SU-DHL-6 (cell line): ENCODE measurements around the gene PRKD2.

Source experiments
- H2AFZ ChIP-seq: fragments of 200-600 bp; sonication (generic); 2 replicates; pipeline ENCODE4 v1.6.1; 2014; ENCODE audit warnings: low read depth, mild to moderate bottlenecking, moderate library complexity, mixed read lengths, antibody characterized with exemption, low read length; ENCODE audit not compliant: severe bottlenecking
- H3F3A ChIP-seq: fragments of 200-600 bp; shearing (Covaris generic); 2 replicates; pipeline ENCODE4 v1.6.0; 2016; ENCODE audit warnings: antibody characterized with exemption, mild to moderate bottlenecking; ENCODE audit not compliant: insufficient read depth
- H3K27ac ChIP-seq: fragments of 200-600 bp; sonication (generic); 2 replicates; pipeline ENCODE4 v1.5.1; 2016; ENCODE audit warnings: low read depth, mild to moderate bottlenecking, low read length, moderate library complexity, mixed read lengths
- H3K27me3 ChIP-seq: fragments of 200-600 bp; sonication (generic), shearing (Covaris generic); 2 replicates; pipeline ENCODE4 v1.6.0; 2014; ENCODE audit warnings: mild to moderate bottlenecking, low read length
- H3K36me3 ChIP-seq: fragments of 200-600 bp; sonication (generic); 2 replicates; pipeline ENCODE4 v1.6.1; 2014; ENCODE audit warnings: mild to moderate bottlenecking, low read length, mixed read lengths
- H3K4me2 ChIP-seq: fragments of 300-600, 200-600 bp; shearing (Covaris generic), sonication (generic); 2 replicates; pipeline ENCODE4 v1.6.0; 2014; ENCODE audit warnings: low read length, low read depth, mild to moderate bottlenecking; ENCODE audit not compliant: poor library complexity, severe bottlenecking
- H3K4me3 ChIP-seq: fragments of 200-600 bp; sonication (generic); 2 replicates; pipeline ENCODE4 v1.5.1; 2014; ENCODE audit warnings: antibody characterized with exemption, low read length, mild to moderate bottlenecking, mixed read lengths; ENCODE audit not compliant: insufficient read depth, poor library complexity, severe bottlenecking
- H3K79me2 ChIP-seq: fragments of 200-600 bp; sonication (generic); 2 replicates; pipeline ENCODE4 v1.6.1; 2014; ENCODE audit warnings: mild to moderate bottlenecking, low read length, moderate library complexity; ENCODE audit not compliant: insufficient read depth
- H3K9ac ChIP-seq: fragments of 200-600 bp; sonication (generic); 2 replicates; pipeline ENCODE4 v1.7.0; 2014; ENCODE audit warnings: mild to moderate bottlenecking, low read length
- H3K9me2 ChIP-seq: fragments of 200-600 bp; sonication (generic); replicated peaks from 2 replicates; pipeline ENCODE4 v1.6.1; 2014; ENCODE audit warnings: low read length; ENCODE audit not compliant: insufficient read depth
- H3K9me3 ChIP-seq: fragments of 200-600 bp; sonication (generic); 2 replicates; pipeline ENCODE4 v1.6.1; 2014; ENCODE audit warnings: low read length, mixed read lengths; ENCODE audit not compliant: insufficient read depth
- H4K20me1 ChIP-seq: fragments of 200-600 bp; sonication (generic); 2 replicates; pipeline ENCODE4 v1.6.1; 2014; ENCODE audit warnings: low read depth, mild to moderate bottlenecking, antibody characterized with exemption, low read length, moderate library complexity, mixed read lengths
- CTCF ChIP-seq: fragments of 200-600 bp; sonication (generic); IDR thresholded peaks from one replicate; pipeline ENCODE4 v1.5.1; 2017; ENCODE audit warnings: antibody characterized with exemption, mild to moderate bottlenecking, low read length, moderate library complexity; ENCODE audit not compliant: insufficient read depth, poor library complexity, severe bottlenecking
- EZH2phosphoT487 ChIP-seq: fragments of 200-600 bp; sonication (generic), shearing (Covaris generic); conservative IDR thresholded peaks from 2 replicates; pipeline ENCODE4 v1.6.1; 2018; ENCODE audit warnings: mild to moderate bottlenecking, antibody characterized with exemption, low read length, moderate library complexity, mixed read lengths

The PRKD2 gene

DNA sequence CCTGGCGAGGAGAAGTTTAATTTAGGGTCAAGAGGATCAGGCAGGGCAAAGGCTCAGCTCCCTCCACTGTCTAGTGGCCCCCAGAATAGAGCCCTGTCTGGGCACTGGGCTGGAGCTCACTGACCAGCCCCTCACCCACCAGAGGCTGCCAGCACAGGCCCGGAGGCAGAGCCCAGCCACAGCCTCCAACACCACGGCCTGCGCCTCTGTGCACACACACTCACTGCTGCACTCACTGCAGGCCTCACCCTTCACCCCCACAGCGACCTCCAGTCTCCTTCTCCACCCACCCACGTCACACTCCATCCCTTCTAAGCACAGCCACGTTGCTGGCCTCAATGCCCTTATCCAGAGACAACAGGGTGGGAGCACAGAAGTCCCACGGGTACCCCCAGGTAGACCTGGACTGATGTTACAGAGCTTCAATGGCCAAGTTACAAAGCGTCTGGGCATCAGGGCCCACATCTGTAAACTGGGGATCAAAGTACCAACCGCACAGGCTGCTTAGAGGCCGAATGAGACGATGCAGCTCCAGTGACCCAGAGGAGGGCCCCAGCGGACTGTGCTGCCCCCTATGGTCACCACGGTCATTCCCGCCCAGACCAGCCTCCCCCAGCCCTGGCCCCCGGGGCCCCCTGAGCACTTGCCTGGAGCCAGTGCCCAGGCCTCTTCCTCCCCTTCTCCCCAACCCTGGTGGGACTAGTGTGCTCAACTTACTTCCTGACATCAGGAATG lies 4.5 kb upstream of the PRKD2 start:
- no peak overlapping the region for H3K4me2 ChIP-seq
- H3F3A ChIP-seq: peaks cover 25% of the 10 kb centered on the region
- H3K27ac ChIP-seq: no peak overlapping the region
- no peak overlapping the region for H2AFZ ChIP-seq
- no peak overlapping the region for H3K4me3 ChIP-seq
- no peaks in the 10 kb centered on the region for H3K27me3 ChIP-seq
- no peak overlapping the region for H3K9ac ChIP-seq
- no peaks in the 10 kb centered on the region for H3K9me2 ChIP-seq
- H3K79me2 ChIP-seq: peaks cover 4% of the 10 kb centered on the region
- no peaks in the 10 kb centered on the region for H4K20me1 ChIP-seq
- no peaks in the 10 kb centered on the region for H3K9me3 ChIP-seq
- no peaks in the 10 kb centered on the region for H3K36me3 ChIP-seq
- TF ChIP-seq EZH2phosphoT487: no peak
- no peak for TF ChIP-seq CTCF

- H3K9ac ChIP-seq: no peak overlapping the region
- peak overlapping the region; percentile 94 for H3K27ac ChIP-seq
- no peaks in the 10 kb centered on the region for H4K20me1 ChIP-seq
- H3K9me2 ChIP-seq: no peaks in the 10 kb centered on the region
- H3K9me3 ChIP-seq: no peaks in the 10 kb centered on the region
- H3K27me3 ChIP-seq: no peaks in the 10 kb centered on the region
- H3K36me3 ChIP-seq: no peaks in the 10 kb centered on the region
- H3F3A ChIP-seq: peaks cover 25% of the 10 kb centered on the region
- TF ChIP-seq CTCF (no peak), EZH2phosphoT487 (no peak)
- no peak overlapping the region for H3K4me2 ChIP-seq
- no peak overlapping the region for H2AFZ ChIP-seq
- peaks cover 11% of the 10 kb centered on the region for H3K79me2 ChIP-seq
- no peak overlapping the region for H3K4me3 ChIP-seq
Measured at GRCh38 chr19:46720503-46721239, 3.8 kb upstream of the PRKD2 start.

DNA sequence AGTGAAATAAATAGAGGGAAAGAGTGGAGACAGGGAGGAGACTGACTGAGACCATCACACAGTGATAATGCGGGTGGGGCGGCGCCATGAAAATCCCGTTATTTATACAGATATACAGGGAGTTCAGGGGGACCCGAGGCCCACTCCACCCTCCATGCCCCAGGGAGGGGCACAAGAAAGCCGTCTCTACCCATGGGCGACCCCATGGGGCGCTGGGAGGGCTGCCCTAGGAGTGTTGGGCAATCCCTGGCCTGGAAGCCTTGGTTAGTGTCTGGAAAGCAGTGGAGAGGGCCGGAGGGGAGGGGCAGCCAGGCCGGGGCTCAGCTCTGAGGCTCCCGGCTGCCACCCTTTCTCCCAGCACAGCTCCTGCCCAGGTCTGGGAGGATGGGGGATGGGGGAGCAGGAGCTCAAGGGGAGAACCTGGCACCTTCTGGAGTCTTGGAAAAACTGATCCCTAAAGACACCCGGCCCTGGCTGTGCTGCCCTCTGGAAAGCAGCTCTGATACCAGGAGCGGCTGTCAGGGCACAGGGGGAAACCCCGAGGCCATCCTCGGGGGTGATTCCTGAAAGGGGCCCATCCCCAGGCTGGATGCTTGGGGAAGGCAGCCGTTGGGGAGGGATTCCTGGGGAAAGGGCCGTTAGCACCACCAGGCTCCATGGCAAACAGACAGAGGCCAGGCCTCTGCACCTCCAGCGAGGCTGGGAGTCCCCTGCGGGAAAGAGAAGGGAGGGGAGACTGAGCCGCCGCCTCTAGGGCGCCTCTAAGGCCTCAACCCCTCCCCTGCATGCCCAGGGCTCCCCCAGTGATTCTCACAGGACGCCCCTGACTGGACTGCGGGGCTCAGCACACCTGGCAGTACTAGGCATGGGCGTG lies 3.0 kb upstream of the PRKD2 start:
- Histone ChIP-seq H3K27ac (peak overlapping the region; percentile 94), H3K4me2 (peak overlapping the region; percentile 86)

More for the DNA sequence above, 3.0 kb upstream of the PRKD2 start:
- Histone ChIP-seq H3K4me3 (no peak overlapping the region), H3K27me3 (no peaks in the 10 kb centered on the region), H3K9me3 (no peaks in the 10 kb centered on the region), H3K9ac (peak overlapping the region; percentile 95), H3F3A (peaks cover 31% of the 10 kb centered on the region), H3K9me2 (no peaks in the 10 kb centered on the region), H3K36me3 (no peaks in the 10 kb centered on the region), H2AFZ (no peak overlapping the region), H4K20me1 (no peaks in the 10 kb centered on the region), H3K79me2 (peaks cover 19% of the 10 kb centered on the region)
- no peak for TF ChIP-seq EZH2phosphoT487
- no peak for TF ChIP-seq CTCF
